ENCODE data around the gene SPATA18.

- peak in 1 of 2 donors; percentile 14 for TF ChIP-seq CTCF (conservative IDR thresholded peaks at IDR 0.05 in 1 of 2, IDR thresholded peaks at IDR 0.05 in 1 of 2; ENCODE audit: low read depth in 1 of 2, low read length in 2 of 2)
- no peak for TF ChIP-seq EZH2 (IDR thresholded peaks at IDR 0.05; ENCODE audit: low read length, missing control alignments)
Observed at GRCh38 chr4:52107745-52108144, 56.6 kb downstream of the SPATA18 start.

Measured in fibroblast of lung (primary cell).